Progenitor cell of endocrine pancreas (in vitro differentiated cells): ENCODE data around the gene CMC4. TPM values are rescaled to one million over a fixed set of nuclear protein-coding genes. Genes with fewer than 3 reads are reported as not detected.
A peak's percentile ranks its signal among the peaks of the same experiment; 100 is the strongest.

ENCODE experiments used
- DNase-seq: peaks from one replicate; pipeline ENCODE4 v3.0.0; 2021; ENCODE audit warnings: low spot score; ENCODE audit not compliant: unreplicated experiment
- H3K27ac Mint-ChIP-seq: 2 replicates; pipeline ENCODE4 v1.8.0; 2021; ENCODE audit warnings: mild to moderate bottlenecking, moderate library complexity, mixed read lengths
- H3K27me3 Mint-ChIP-seq: 2 replicates; pipeline ENCODE4 v1.8.0; 2021; ENCODE audit warnings: mixed read lengths
- H3K36me3 Mint-ChIP-seq: 2 replicates; pipeline ENCODE4 v1.8.0; 2022; ENCODE audit warnings: mixed read lengths; ENCODE audit not compliant: insufficient read depth
- H3K4me1 Mint-ChIP-seq: 2 replicates; pipeline ENCODE4 v1.8.0; 2021; ENCODE audit warnings: low read depth, mixed read lengths
- H3K4me3 Mint-ChIP-seq: 2 replicates; pipeline ENCODE4 v1.8.0; 2021; ENCODE audit warnings: low read depth, mild to moderate bottlenecking, moderate library complexity, mixed read lengths
- H3K9me3 Mint-ChIP-seq: 2 replicates; pipeline ENCODE4 v1.8.0; 2021; ENCODE audit warnings: low read depth, mixed read lengths
- total RNA-seq: library from RNA; stranded (reverse); gene quantifications from 2 replicates; pipeline ENCODE4 v1.2.1, GENCODE V29; 2021
- TF ChIP-seq, protein P1 (sequence below): fragments of 200-600 bp; sonication (generic); IDR thresholded peaks from one replicate; pipeline ENCODE4 v1.5.0; 2021; ENCODE audit warnings: antibody characterized with exemption, mild to moderate bottlenecking; ENCODE audit not compliant: unreplicated experiment

Gene CMC4
- total RNA-seq, 1 donor from 2014 or later: 4.3 TPM

- DNase-seq: no peak
- H3K36me3 Mint-ChIP-seq: peaks cover 5% of the 10 kb centered on the region
- H3K4me3 Mint-ChIP-seq: no peak overlapping the region
- peaks cover 11% of the 10 kb centered on the region for H3K9me3 Mint-ChIP-seq
- H3K27ac Mint-ChIP-seq: no peak overlapping the region
- H3K4me1 Mint-ChIP-seq: no peaks in the 10 kb centered on the region
- H3K27me3 Mint-ChIP-seq: no peaks in the 10 kb centered on the region
- TF ChIP-seq, protein P1, sequence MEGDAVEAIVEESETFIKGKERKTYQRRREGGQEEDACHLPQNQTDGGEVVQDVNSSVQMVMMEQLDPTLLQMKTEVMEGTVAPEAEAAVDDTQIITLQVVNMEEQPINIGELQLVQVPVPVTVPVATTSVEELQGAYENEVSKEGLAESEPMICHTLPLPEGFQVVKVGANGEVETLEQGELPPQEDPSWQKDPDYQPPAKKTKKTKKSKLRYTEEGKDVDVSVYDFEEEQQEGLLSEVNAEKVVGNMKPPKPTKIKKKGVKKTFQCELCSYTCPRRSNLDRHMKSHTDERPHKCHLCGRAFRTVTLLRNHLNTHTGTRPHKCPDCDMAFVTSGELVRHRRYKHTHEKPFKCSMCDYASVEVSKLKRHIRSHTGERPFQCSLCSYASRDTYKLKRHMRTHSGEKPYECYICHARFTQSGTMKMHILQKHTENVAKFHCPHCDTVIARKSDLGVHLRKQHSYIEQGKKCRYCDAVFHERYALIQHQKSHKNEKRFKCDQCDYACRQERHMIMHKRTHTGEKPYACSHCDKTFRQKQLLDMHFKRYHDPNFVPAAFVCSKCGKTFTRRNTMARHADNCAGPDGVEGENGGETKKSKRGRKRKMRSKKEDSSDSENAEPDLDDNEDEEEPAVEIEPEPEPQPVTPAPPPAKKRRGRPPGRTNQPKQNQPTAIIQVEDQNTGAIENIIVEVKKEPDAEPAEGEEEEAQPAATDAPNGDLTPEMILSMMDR: no peak
These were observed 17.3 kb downstream of the CMC4 start for GRCh38 chrX:155053656-155054055.

DNA sequence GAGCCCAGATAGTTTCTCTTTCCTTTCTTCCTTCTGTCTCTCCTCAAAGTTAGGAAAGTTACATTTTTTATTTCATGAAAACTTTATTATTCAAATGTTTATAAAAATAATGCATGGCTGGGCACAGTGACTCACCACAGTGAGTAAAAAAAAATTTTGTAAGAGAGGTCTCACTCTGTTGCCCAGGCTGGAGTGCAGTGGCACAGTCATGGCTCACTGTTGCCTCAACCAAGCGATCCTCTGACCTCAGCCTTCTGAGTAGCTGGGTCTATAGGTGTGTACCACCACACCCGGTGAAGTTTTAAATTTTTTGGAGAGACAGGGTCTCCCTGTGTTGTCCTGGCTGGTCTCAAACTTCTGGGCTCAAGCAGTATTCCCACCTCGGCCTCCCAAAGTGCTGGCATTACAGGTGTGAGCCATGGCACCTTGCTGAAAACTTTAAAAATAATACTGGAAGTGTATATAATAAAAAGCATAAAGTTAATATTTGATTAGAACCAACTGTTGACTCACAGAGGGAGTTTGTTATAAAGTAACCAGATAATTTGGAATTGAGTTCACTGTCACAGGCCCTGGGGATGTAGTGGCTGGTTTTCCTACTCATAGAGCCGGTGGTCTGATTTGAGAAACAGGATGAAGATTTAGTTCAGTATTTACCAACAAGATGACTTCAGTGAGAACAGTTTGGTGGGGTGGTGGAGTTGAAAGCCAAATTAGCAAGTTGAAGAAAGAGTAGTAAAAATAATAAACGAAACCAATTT, 18.0 kb downstream of the CMC4 start:
- Mint-ChIP-seq H3K27ac (no peak overlapping the region), H3K4me1 (no peaks in the 10 kb centered on the region), H3K27me3 (no peaks in the 10 kb centered on the region)

DNA sequence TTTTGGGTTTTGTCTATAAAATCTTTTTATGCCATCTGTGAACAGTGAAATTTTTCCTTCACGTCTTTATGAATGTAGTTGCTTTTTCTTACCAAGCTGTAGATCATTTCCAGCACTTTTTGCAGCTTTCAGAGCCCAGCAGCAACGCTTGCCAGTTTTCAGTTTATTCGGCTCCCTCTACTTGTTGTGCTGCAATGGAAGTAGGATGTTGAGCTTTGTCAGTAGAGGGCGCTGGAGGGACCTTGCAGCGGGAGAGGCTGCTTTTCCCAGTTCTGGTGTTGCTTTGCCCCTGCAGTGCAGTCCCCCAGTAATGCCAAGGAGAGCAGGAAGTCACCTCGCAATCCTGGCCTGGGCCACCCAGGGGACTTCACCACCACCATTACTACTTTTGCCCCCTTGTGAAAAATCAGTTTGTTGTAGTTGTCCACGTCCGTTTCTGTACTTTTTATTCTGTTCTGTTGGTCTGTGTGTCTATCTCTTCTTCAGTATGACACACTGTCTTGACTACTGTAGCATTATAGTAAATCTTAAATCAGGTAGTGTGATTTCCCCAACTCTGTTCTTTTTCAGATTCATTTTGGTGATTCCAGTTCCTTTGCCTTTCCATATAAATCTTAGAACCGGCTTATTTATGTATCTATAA, 21.8 kb downstream of the CMC4 start:
- Mint-ChIP-seq H3K9me3 (peaks cover 19% of the 10 kb centered on the region), H3K36me3 (peaks cover 13% of the 10 kb centered on the region), H3K4me3 (no peak overlapping the region), H3K27me3 (no peaks in the 10 kb centered on the region), H3K27ac (no peak overlapping the region), H3K4me1 (no peaks in the 10 kb centered on the region)
- DNase-seq: peak; percentile 34
- TF ChIP-seq, protein P1: peak; percentile 54

More for the DNA sequence above, 18.0 kb downstream of the CMC4 start:
- peaks cover 5% of the 10 kb centered on the region for H3K36me3 Mint-ChIP-seq
- TF ChIP-seq, protein P1: no peak
- no peak overlapping the region for H3K4me3 Mint-ChIP-seq
- peaks cover 11% of the 10 kb centered on the region for H3K9me3 Mint-ChIP-seq
- no peak for DNase-seq

GRCh38 chrX:155046811-155047528, 24.0 kb downstream of the CMC4 start:
- Mint-ChIP-seq H3K27ac (no peak overlapping the region), H3K4me1 (no peaks in the 10 kb centered on the region), H3K9me3 (peaks cover 20% of the 10 kb centered on the region), H3K36me3 (peaks cover 12% of the 10 kb centered on the region), H3K4me3 (no peak overlapping the region), H3K27me3 (no peaks in the 10 kb centered on the region)
- no peak for DNase-seq
- TF ChIP-seq, protein P1: no peak

GRCh38 chrX:155046129-155046810, 24.7 kb downstream of the CMC4 start:
- H3K36me3 Mint-ChIP-seq: peaks cover 13% of the 10 kb centered on the region
- TF ChIP-seq, protein P1: no peak
- peaks cover 13% of the 10 kb centered on the region for H3K9me3 Mint-ChIP-seq
- H3K27me3 Mint-ChIP-seq: no peaks in the 10 kb centered on the region
- H3K4me3 Mint-ChIP-seq: no peak overlapping the region
- no peak for DNase-seq
- H3K4me1 Mint-ChIP-seq: no peaks in the 10 kb centered on the region
- no peak overlapping the region for H3K27ac Mint-ChIP-seq
